Transverse colon (tissue), 4 donors: ENCODE results near the gene DCUN1D3. TPM values are rescaled to one million over a fixed set of nuclear protein-coding genes. Genes with fewer than 3 reads are reported as not detected.
"Not testable (repeated sequence)": the region's sequence is repeated elsewhere in the genome, so short reads cannot be mapped to it uniquely, and the experiment has no call there.

Experiments used
- DNase-seq: peaks from one replicate; pipeline ENCODE4 v3.0.0-alpha.2; 2019
- H3K27ac ChIP-seq, 4 donors: fragments of 200-600 bp; sonication (generic); 2 replicates each; pipeline ENCODE4 v1.5.1; 2016 to 2018; ENCODE audit warnings: inconsistent platforms in 4 of 4
- H3K27me3 ChIP-seq: fragments of 200-600 bp; sonication (generic); 2 replicates; pipeline ENCODE4 v1.5.1; 2017; ENCODE audit warnings: inconsistent platforms
- H3K36me3 ChIP-seq, 4 donors: fragments of 200-600 bp; sonication (generic); 2 replicates each; pipeline ENCODE4 v1.5.1; 2017 to 2019; ENCODE audit warnings: inconsistent platforms in 4 of 4
- H3K4me1 ChIP-seq, 4 donors: fragments of 200-600 bp; sonication (generic); 2 replicates each; pipeline ENCODE4 v1.5.1; 2017 to 2020; ENCODE audit warnings: inconsistent platforms in 4 of 4
- H3K4me3 ChIP-seq, 4 donors: fragments of 200-600 bp; sonication (generic); 1 replicate in 1 of 4; 2 replicates in 3 of 4; pipeline versions ENCODE4 v1.5.1 to v1.6.1; 2017 to 2019; ENCODE audit warnings: inconsistent platforms in 4 of 4
- H3K9me3 ChIP-seq, 2 donors: fragments of 200-600 bp; sonication (generic); 2 replicates each; pipeline ENCODE4 v1.5.1; 2017 to 2019; ENCODE audit warnings: inconsistent platforms in 2 of 2
- EP300 ChIP-seq: sonication (generic); formaldehyde crosslinking; IDR thresholded peaks from one replicate; pipeline ENCODE4 v1.6.1; 2017; ENCODE audit warnings: antibody characterized with exemption, low read depth
- POLR2A ChIP-seq: fragments of 450-650 bp; IDR thresholded peaks from one replicate; pipeline ENCODE4 v1.6.1; 2016; ENCODE audit warnings: antibody characterized with exemption, mild to moderate bottlenecking, moderate library complexity
- POLR2AphosphoS5 ChIP-seq, 3 donors: sonication (generic); formaldehyde crosslinking; IDR thresholded peaks; one replicate each; pipeline ENCODE4 v1.6.1; 2016; ENCODE audit warnings: antibody characterized with exemption in 3 of 3
- WGBS, 2 donors: methylation state at CpG; one replicate each; pipeline ENCODE4 v1.1.5; 2018; ENCODE audit warnings: low coverage in 1 of 2; 5-methylcytosine and 5-hydroxymethylcytosine counted together
- in situ Hi-C, 4 donors: fragments of 200-750 bp; cut with MboI; loops; one replicate each; pipeline versions ENCODE4 v1.15.0 to v1.15.1; 2017; ENCODE audit warnings: low sequenced_read_pairs in 3 of 4, low pct_ligation_motif_present in 1 of 4, low pct_unique_long_range_greater_than_20kb in 1 of 4
- intact Hi-C: fragments of 100-400 bp; cut with DNase I; formaldehyde crosslinking; loops from one replicate; pipeline ENCODE4 v1.15.1; 2023; ENCODE audit warnings: low total_unique reads
- small RNA-seq, 4 donors: library from RNA; depleted of rRNA; stranded (forward); fragments of <200 nt; gene quantifications; one replicate each; pipeline ENCODE3, GENCODE V24; 2016
- total RNA-seq, 4 donors: library from RNA; depleted of rRNA; stranded (reverse); fragments of >200 nt; gene quantifications; one replicate each; pipeline ENCODE4 v1.1.0, GENCODE V29; 2016
- TF ChIP-seq, protein P1 (sequence below), 5 experiments: fragments of 200-600 bp in 3 of 5; fragments of 450-650 bp in 2 of 5; sonication (generic) in 3 of 5; IDR thresholded peaks; 1 replicate in 2 of 5; 2 replicates in 3 of 5; pipeline ENCODE4 v1.5.1; 2016 to 2017; ENCODE audit warnings: antibody characterized with exemption in 5 of 5, inconsistent platforms in 3 of 5, mild to moderate bottlenecking in 2 of 5, moderate library complexity in 1 of 5

The DCUN1D3 gene
- total RNA-seq, 4 donors from 2014 or later = 5.6 to 47.6 (median 10.5) TPM

DNA sequence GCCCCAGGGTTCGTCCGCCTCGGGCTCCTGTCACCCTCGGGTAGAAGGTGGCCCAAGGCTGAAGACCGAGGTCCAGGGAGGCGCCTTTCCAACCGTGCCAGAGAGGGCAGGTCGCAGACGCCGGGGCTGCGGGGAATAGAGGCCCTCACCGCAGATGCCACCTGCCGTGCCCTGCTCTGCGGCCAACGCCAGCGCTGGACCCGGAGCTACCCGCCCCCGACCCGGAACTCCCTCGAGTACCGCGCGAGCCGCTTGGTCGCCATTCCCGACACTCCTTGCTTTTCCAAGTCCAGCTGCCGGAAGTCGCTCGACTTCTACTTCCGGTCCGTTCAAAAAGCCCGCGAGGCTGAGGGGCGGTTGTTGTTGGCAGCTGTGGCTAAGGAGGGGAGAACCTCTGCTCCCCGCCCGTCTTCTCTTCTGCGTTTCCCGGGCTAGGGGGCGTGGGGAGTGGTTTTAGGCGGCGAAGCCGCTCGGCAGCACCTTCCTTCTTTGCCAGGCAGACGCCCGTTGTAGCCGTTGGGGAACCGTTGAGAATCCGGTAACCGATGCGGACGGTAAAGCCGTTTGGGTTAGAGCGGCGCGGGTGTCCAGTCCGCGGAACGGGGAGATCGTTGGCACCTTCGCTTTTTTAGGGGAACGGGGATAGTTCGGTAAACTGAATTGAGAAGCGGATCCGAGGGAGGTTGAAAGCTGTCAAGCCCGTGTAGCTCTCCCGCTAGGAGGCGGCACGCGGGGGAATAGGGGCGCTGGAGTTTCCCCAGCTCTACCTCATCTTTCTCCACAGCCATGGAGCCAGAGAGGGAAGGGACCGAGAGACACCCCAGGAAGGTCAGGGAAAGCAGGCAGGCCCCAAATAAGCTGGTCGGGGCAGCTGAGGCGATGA lies 93.7 kb downstream of the DCUN1D3 start, which contains the start of the genes ERI2 and REXO5:
TSS of gene ERI2 (minus strand) at position 305 of the 883 bp plus-strand sequence. CDS start at position 263, 42 bp downstream.
TSS of gene REXO5 (plus strand) at position 360 of the 883 bp plus-strand sequence. CDS start at position 787, 427 bp downstream.
- in situ Hi-C loops (no loop called here), intact Hi-C loops (loop anchor here (10.0 kb wide), 1 partner anchor 498 kb away; no protein-coding TSS in a partner anchor)
- 0% methylated on average over 71 of the region's 74 CpGs; no CpG with 5 or more reads in 1 of the 2 donors for WGBS, 2 donors

DNA sequence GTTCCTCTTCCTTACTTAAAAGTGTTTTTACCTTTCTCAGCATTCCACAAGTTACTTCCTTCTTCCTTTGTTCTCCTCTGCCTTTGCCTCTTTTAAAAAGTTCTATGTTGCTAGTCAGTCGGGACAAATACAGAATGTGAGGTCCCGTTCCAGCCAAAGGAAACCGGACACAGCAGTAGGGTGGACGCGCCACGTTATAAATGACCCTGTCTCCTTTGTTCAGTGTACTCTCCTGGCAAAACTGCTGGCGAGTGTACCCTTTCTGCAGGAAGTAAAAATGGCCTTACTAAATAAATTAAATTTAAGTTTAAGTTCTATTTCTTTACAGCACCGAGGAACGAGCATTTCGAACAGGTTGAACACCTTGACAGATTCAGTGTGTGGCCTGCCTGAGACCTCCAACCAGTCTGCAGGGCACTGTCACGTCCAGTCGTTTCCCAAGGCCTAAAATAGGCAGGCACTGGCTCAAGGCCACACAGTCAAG lies 94.4 kb downstream of the DCUN1D3 start:
- H3K4me1 ChIP-seq = peaks cover 0 to 16% (median 4%) of the 10 kb centered on the region in 4 donors
- DNase-seq = peak; percentile 8
- intact Hi-C loops = loop anchor here (10.0 kb wide), 1 partner anchor 499 kb away; no protein-coding TSS in a partner anchor
- H3K27me3 ChIP-seq, H3K9me3 ChIP-seq, in situ Hi-C loops: not testable (repeated sequence)
- WGBS, 2 donors = 10 to 15% methylated on average over 7 to 12 of the region's 12 CpGs
- H3K36me3 ChIP-seq = peaks cover 0 to 12% (median 5%) of the 10 kb centered on the region in 4 donors
- peak overlapping the region; percentile 91 to 93 (median 92) for H3K27ac ChIP-seq
- peak overlapping the region; percentile 61 to 80 (median 74) for H3K4me3 ChIP-seq

More for the DNA sequence above, 93.7 kb downstream of the DCUN1D3 start, which contains the start of the genes ERI2 and REXO5:
- Histone ChIP-seq H3K27me3 (no peaks in the 10 kb centered on the region), H3K9me3 (no peaks in the 10 kb centered on the region), H3K4me3 (peak within 1 kb of the TSS; percentile 61 to 80 (median 74)), H3K27ac (peak within 1 kb of the TSS; percentile 91 to 93 (median 92)), H3K36me3 (peaks cover 0 to 8% (median 4%) of the 10 kb centered on the region in 4 donors), H3K4me1 (peaks cover 0 to 16% (median 4%) of the 10 kb centered on the region in 4 donors)
- TF ChIP-seq POLR2A (peak; percentile 75), POLR2AphosphoS5 (IDR thresholded peaks at IDR 0.05) (peak; percentile 65 to 82 (median 67)), EP300 (no peak)
- TF ChIP-seq, protein P1, sequence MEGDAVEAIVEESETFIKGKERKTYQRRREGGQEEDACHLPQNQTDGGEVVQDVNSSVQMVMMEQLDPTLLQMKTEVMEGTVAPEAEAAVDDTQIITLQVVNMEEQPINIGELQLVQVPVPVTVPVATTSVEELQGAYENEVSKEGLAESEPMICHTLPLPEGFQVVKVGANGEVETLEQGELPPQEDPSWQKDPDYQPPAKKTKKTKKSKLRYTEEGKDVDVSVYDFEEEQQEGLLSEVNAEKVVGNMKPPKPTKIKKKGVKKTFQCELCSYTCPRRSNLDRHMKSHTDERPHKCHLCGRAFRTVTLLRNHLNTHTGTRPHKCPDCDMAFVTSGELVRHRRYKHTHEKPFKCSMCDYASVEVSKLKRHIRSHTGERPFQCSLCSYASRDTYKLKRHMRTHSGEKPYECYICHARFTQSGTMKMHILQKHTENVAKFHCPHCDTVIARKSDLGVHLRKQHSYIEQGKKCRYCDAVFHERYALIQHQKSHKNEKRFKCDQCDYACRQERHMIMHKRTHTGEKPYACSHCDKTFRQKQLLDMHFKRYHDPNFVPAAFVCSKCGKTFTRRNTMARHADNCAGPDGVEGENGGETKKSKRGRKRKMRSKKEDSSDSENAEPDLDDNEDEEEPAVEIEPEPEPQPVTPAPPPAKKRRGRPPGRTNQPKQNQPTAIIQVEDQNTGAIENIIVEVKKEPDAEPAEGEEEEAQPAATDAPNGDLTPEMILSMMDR (IDR thresholded peaks at IDR 0.05) = peak; percentile 16 to 44 (median 39)
- peak; percentile 94 for DNase-seq

Small RNA genes lying within 50 kb of the gene (small RNA-seq; reads per million reads assigned to genes)
- 0 reads per million in 4 donors for gene RF00618

Other genes with a start within 250 kb of the DCUN1D3 start
- 1 to 10 TPM in 1 of 4 donors, under 1 TPM in 2, not detected in 1; 0.80 to 3.7 (median 0.95) TPM for gene ACSM1, start 202.7 kb downstream of the DCUN1D3 start, total RNA-seq
- gene THUMPD1, start 158.5 kb downstream of the DCUN1D3 start, total RNA-seq = 10 to 100 TPM; 23.1 to 64.8 (median 43.4) TPM
- 100 to 1,000 TPM in 1 of 4 donors, 10 to 100 TPM in 3; 21.7 to 108 (median 29.5) TPM for gene ACSM3, start 136.3 kb downstream of the DCUN1D3 start, total RNA-seq
- gene ERI2, start 93.9 kb downstream of the DCUN1D3 start, total RNA-seq = 10 to 100 TPM in 3 of 4 donors, 1 to 10 TPM in 1; 9.0 to 55.1 (median 30.0) TPM
- 10 to 100 TPM in 1 of 4 donors, 1 to 10 TPM in 3; 4.1 to 17.5 (median 6.4) TPM for gene REXO5, start 93.8 kb downstream of the DCUN1D3 start, total RNA-seq
- gene LYRM1, start 413 bp upstream of the DCUN1D3 start, total RNA-seq = 10 to 100 TPM in 3 of 4 donors, 1 to 10 TPM in 1; 7.9 to 74.6 (median 27.5) TPM